ENCODE data around the gene CYP8B1.

CYP8B1 gene

DNA sequence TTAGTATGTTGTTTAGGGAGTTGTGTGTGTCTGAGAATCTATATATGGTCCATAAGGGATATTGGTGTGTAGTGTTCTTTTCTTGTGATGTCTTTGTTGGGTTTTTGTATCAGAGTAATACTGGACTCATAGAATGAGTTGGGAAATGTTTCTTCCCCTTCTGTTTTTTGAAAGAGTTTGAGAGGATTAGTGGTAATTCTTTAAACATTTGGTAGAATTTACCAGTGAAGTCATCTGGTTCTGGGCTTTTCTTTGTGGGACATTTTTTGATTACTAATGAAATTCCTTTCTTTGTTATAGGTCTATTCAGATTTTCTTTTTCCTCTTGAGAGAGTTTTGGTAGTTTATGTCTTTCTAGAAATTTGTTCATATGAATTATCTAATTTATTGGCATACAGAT lies 49.5 kb downstream of the CYP8B1 start:
- no peak for DNase-seq (ENCODE audit: low read depth in 2 of 2)

GRCh38 chr3:42823351-42823750 lies 52.3 kb downstream of the CYP8B1 start:
- no peak for DNase-seq (ENCODE audit: low read depth in 2 of 2)

- DNase-seq (ENCODE audit: low read depth in 2 of 2) = no peak
Measured at GRCh38 chr3:42822828-42823227, 52.9 kb downstream of the CYP8B1 start.

All from stimulated activated CD4-positive, alpha-beta T cell treated with anti-CD3 and anti-CD28 coated beads, Interleukin-12 subunit alpha, Interleukin-12 subunit beta, amount 100 ng/mL, for 24 hours (primary cell).